Brain microvascular endothelial cell (primary cell): ENCODE measurements around the gene ADAM23.

Source experiments
- DNase-seq: peaks from one replicate; pipeline ENCODE4 v3.0.0-alpha.2; 2020
- H3K27ac ChIP-seq: fragments of 250-450 bp; sonication (Bioruptor Pico); 2 replicates; pipeline ENCODE4 v1.5.1; 2020; ENCODE audit warnings: mild to moderate bottlenecking, moderate library complexity
- H3K27me3 ChIP-seq: fragments of 250-450 bp; sonication (Bioruptor Pico); replicated peaks from 2 replicates; pipeline ENCODE4 v1.5.1; 2020; ENCODE audit warnings: mild to moderate bottlenecking
- H3K36me3 ChIP-seq: fragments of 250-450 bp; sonication (Bioruptor Pico); replicated peaks from 2 replicates; pipeline ENCODE4 v1.5.1; 2020; ENCODE audit warnings: mild to moderate bottlenecking
- H3K4me3 ChIP-seq: 2 replicates; pipeline ENCODE4 v1.5.1; 2011; ENCODE audit warnings: low read depth, mild to moderate bottlenecking, control low read depth, low read length, moderate library complexity
- in situ Hi-C: cut with HindIII; loops from 2 replicates; pipeline ENCODE4 v1.10.0; 2017; ENCODE audit warnings: low sequenced_read_pairs, low pct_ligation_motif_present
- TF ChIP-seq, protein P1 (sequence below): IDR thresholded peaks from 2 replicates; pipeline ENCODE4 v1.5.1; 2011; ENCODE audit warnings: low read depth, mild to moderate bottlenecking, moderate library complexity, low read length, control low read depth, inconsistent platforms; ENCODE audit errors: missing control alignments

Gene ADAM23

DNA sequence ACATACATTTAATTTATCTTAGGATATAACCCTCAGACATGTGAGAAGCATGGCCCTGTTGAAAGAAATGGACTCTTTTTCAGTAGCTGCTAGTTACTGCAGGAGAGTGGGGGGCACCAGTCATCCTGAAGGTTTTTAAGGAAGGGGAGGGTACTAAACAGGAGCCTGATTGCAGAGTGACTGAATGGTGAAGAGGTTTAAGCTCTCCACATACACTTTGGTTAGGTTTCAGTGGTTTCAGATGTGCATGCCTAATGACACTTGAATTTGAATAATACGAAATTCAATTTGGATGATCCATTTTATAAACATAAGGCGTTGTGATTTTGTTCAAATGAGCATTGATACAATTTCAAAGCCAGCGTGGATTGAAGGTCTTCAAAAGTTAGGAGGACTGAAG, 188.0 kb downstream of the ADAM23 start:
- no peak for DNase-seq
- Histone ChIP-seq H3K27ac (no peak overlapping the region), H3K27me3 (no peaks in the 10 kb centered on the region), H3K4me3 (no peak overlapping the region), H3K36me3 (no peaks in the 10 kb centered on the region)
- in situ Hi-C loops: no loop called here
- TF ChIP-seq, protein P1, sequence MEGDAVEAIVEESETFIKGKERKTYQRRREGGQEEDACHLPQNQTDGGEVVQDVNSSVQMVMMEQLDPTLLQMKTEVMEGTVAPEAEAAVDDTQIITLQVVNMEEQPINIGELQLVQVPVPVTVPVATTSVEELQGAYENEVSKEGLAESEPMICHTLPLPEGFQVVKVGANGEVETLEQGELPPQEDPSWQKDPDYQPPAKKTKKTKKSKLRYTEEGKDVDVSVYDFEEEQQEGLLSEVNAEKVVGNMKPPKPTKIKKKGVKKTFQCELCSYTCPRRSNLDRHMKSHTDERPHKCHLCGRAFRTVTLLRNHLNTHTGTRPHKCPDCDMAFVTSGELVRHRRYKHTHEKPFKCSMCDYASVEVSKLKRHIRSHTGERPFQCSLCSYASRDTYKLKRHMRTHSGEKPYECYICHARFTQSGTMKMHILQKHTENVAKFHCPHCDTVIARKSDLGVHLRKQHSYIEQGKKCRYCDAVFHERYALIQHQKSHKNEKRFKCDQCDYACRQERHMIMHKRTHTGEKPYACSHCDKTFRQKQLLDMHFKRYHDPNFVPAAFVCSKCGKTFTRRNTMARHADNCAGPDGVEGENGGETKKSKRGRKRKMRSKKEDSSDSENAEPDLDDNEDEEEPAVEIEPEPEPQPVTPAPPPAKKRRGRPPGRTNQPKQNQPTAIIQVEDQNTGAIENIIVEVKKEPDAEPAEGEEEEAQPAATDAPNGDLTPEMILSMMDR: no peak

DNA sequence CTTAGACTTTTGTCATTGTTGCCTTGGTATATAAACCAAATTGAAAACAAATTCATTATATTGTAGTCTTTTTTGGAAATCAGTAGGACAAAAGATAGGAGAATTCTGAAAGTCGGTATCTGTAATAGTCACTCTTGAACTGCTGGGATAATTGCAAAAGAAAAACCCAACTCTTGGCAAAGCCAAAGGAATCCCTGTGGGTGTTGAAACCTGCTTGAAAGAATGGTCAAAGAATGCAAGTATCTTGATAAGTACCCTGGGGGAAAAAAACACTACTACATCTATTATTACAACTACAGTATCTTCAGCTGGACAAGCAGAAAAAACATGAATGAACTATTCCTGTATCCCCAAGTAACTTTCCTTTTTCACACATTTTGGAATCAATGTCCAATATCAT, 191.7 kb downstream of the ADAM23 start:
- DNase-seq: no peak
- TF ChIP-seq, protein P1: no peak
- Histone ChIP-seq H3K36me3 (no peaks in the 10 kb centered on the region), H3K27me3 (no peaks in the 10 kb centered on the region), H3K4me3 (no peak overlapping the region), H3K27ac (no peak overlapping the region)
- in situ Hi-C loops: no loop called here

DNA sequence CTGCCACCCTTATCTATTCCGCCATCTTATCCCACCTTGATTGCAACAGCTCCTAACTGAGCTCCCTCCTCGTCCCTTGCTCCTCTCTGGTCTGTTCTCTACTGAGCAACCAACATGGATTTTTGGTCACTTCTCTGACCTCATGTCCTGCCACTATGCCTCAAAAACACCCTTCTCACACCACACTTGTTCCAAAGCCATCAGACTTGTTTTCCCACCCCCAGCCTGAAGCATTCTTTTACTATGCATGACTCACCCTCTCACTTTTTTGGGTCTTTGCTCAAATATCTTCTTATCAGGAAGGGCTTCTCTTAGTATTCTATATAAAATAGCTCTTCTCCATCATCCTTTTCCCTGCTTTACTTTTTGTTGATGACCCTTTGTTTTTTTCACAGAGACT, 196.3 kb downstream of the ADAM23 start:
- H3K4me3 ChIP-seq: no peak overlapping the region
- no peaks in the 10 kb centered on the region for H3K36me3 ChIP-seq
- no peak overlapping the region for H3K27ac ChIP-seq
- TF ChIP-seq, protein P1: no peak
- DNase-seq: no peak
- H3K27me3 ChIP-seq: peaks cover 17% of the 10 kb centered on the region
- in situ Hi-C loops: no loop called here

DNA sequence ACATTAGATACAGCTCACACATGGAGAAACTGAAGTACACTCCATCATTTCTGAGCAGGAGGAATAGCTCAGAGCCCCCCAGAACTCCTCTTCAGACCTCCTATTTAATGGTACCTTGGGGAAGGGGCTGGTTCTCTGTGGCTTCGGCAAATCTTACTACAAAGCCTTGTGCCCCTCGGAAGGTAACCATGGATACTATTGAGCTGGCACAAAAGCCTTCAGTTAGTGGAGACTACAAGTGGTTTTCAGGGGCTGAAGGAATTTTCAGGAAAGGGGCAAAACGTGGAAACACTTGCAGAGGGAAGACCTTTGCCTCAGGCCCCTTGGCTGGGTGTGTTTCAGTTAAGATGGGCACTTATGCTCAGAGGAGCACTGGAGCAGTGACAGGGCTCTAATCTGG, 197.9 kb downstream of the ADAM23 start:
- Histone ChIP-seq H3K27me3 (peaks cover 17% of the 10 kb centered on the region), H3K36me3 (no peaks in the 10 kb centered on the region), H3K27ac (no peak overlapping the region), H3K4me3 (no peak overlapping the region)
- in situ Hi-C loops: no loop called here
- no peak for DNase-seq
- TF ChIP-seq, protein P1: no peak

DNA sequence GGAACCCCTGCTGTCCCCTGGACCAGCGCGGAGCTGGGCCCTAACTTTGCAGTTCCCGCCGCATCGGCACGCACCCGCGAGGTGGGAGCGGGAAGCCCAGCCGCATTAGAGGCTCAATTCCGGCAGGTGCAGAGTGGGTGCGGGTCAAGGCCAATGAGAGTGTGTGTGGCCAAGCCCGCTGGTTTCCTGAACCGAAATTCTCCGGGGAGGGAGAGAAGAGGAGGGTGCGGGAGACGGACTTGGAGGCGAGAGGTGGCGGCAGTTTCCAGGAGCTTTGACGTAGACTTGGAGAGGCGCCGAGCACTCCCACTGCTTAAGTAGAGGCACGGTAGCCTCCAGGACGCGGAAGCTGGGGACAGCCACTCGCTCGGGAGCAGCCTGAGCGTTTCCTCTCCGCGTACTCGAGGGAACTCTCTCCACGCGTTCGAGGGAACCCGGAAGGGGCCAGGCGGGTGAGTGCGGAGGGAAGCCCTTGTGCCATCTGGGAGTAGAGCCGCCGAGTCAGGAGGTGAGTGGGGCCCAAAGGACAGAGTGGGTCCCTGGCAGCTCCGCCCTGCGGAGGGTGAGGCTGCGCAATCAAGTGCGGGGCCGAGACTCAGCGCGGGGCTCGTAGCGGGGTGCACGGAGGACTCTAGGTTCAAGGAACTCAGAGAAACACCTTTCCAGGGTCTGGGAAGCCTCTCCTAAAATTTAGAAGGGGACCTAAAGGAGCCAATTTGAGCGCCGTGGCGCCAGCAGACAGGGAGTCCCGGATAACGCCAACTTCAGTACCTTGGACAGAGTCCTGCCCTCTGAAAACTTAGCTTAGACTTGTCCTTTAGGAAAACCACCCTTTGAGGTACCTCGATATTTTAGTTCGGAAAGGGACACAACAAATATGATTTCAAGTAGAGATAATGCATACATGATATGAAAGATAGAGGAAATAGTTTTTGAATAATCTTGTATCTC, 199.0 kb downstream of the ADAM23 start, which contains the start of gene FAM237A:
Gene FAM237A (plus strand): TSS at position 413 of the 951 bp plus-strand sequence. CDS start 1,750 bp downstream, outside the sequence.
- Histone ChIP-seq H3K27ac (no peak within 1 kb of the TSS), H3K4me3 (no peak within 1 kb of the TSS), H3K27me3 (peaks cover 17% of the 10 kb centered on the region), H3K36me3 (no peaks in the 10 kb centered on the region)
- TF ChIP-seq, protein P1: no peak
- in situ Hi-C loops: no loop called here
- peak; percentile 50 for DNase-seq

DNA sequence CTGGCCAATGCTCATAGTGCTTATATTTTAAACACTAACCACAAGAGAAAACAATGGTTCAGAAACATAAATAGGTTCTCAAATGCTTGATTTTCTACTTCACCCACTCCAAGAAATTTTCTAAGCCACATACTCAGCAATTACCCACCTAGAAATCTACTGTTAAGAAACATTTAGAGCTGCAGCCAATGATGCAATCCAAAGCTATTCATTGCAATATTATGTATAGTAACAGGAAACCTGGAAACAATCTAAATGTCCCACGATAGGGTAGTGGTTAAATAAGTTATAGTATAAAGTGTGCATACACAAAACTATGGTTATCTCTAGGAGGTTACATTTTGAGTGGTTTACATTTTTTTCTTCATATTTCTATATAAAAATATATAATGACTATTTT, 204.7 kb downstream of the ADAM23 start:
- no peak for DNase-seq
- H3K27ac ChIP-seq: no peak overlapping the region
- TF ChIP-seq, protein P1: no peak
- no peak overlapping the region for H3K4me3 ChIP-seq
- H3K27me3 ChIP-seq: no peaks in the 10 kb centered on the region
- no peaks in the 10 kb centered on the region for H3K36me3 ChIP-seq
- in situ Hi-C loops: no loop called here
